Activated CD4-positive, alpha-beta T cell treated with anti-CD3 and anti-CD28 coated beads, Interleukin-2, amount 50 U/mL, for 48 hours (primary cell): ENCODE measurements around the gene NIP7.
A peak's percentile ranks its signal among the peaks of the same experiment; 100 is the strongest.
"Not testable (repeated sequence)": the region's sequence is repeated elsewhere in the genome, so short reads cannot be mapped to it uniquely, and the experiment has no call there.

ENCODE experiments used
- DNase-seq, 2 experiments: peaks; one replicate each; pipeline ENCODE4 v3.0.0-alpha.2; 2020

The NIP7 gene

GRCh38 chr16:69348222-69348621, 8.7 kb downstream of the NIP7 start:
- DNase-seq = no peak

GRCh38 chr16:69349536-69349935, 10.0 kb downstream of the NIP7 start:
- DNase-seq = no peak

- no peak for DNase-seq
These were observed 11.1 kb downstream of the NIP7 start for GRCh38 chr16:69350536-69351133.

GRCh38 chr16:69351309-69352027, 11.9 kb downstream of the NIP7 start, which contains the start of gene TMED6:
Gene TMED6 (minus strand): TSS chr16:69351786. CDS start chr16:69351753, 33 bp downstream.
- DNase-seq = no peak

- DNase-seq = not testable (repeated sequence)
These were observed 20.5 kb downstream of the NIP7 start for GRCh38 chr16:69360070-69360469.

- no peak for DNase-seq
These were observed 23.7 kb downstream of the NIP7 start for GRCh38 chr16:69363281-69363717.

GRCh38 chr16:69364088-69364487, 24.5 kb downstream of the NIP7 start:
- no peak for DNase-seq

- DNase-seq = no peak
These were observed 26.3 kb downstream of the NIP7 start for GRCh38 chr16:69365901-69366300.

- DNase-seq = peak; percentile 27 to 56
These were observed 26.9 kb downstream of the NIP7 start for GRCh38 chr16:69366431-69366830.

GRCh38 chr16:69367980-69368379, 28.4 kb downstream of the NIP7 start:
- DNase-seq = no peak

GRCh38 chr16:69368866-69369265, 29.3 kb downstream of the NIP7 start:
- no peak for DNase-seq

GRCh38 chr16:69371564-69371963, 32.0 kb downstream of the NIP7 start:
- DNase-seq = no peak

- DNase-seq = no peak
These were observed 33.4 kb downstream of the NIP7 start for GRCh38 chr16:69373019-69373418.

GRCh38 chr16:69376393-69377059, 37.0 kb downstream of the NIP7 start:
- DNase-seq = no peak

- DNase-seq = no peak
These were observed 38.5 kb downstream of the NIP7 start for GRCh38 chr16:69378036-69378435.

- DNase-seq = no peak
These were observed 39.2 kb downstream of the NIP7 start for GRCh38 chr16:69378760-69379159.

GRCh38 chr16:69381231-69381630, 41.7 kb downstream of the NIP7 start:
- no peak for DNase-seq

- no peak for DNase-seq
These were observed 42.8 kb downstream of the NIP7 start for GRCh38 chr16:69382421-69382820.

- DNase-seq = no peak
These were observed 45.4 kb downstream of the NIP7 start for GRCh38 chr16:69384974-69385373.

GRCh38 chr16:69386596-69386995, 47.0 kb downstream of the NIP7 start:
- no peak for DNase-seq
